Skin of body (tissue), 2 donors: ENCODE results near the gene GNB4. TPM values are rescaled to one million over a fixed set of nuclear protein-coding genes. Genes with fewer than 3 reads are reported as not detected.

Experiments used
- DNase-seq: peaks from one replicate; lab custom pipeline; 2025; lab: John Stamatoyannopoulos, UW
- total RNA-seq: library from RNA; depleted of rRNA; stranded (reverse); fragments of >200 nt; gene quantifications from one replicate; pipeline ENCODE4 v1.2.3, GENCODE V29; 2014

The GNB4 gene
- total RNA-seq, 1 donor from 2014 or later = 57.4 TPM

DNA sequence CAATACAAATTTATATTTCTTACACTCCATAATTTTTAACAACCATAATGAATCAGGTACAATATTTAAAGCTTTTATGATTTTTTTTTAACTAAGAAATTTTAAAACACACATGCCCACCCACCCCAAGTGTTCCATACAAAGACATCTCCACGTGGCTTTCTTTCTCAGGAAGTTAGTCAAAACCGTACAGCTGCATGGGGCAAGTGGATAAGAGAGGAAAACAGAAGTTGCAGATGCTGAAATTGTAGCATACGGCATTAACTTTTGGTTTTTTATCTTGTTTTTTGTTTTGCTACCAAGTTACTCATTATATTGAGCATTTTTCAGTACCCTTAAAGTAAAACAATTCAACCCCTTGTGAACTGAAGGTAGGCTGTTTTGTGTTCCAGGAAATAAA is 14.8 kb downstream of the GNB4 start:
- DNase-seq = no peak

DNA sequence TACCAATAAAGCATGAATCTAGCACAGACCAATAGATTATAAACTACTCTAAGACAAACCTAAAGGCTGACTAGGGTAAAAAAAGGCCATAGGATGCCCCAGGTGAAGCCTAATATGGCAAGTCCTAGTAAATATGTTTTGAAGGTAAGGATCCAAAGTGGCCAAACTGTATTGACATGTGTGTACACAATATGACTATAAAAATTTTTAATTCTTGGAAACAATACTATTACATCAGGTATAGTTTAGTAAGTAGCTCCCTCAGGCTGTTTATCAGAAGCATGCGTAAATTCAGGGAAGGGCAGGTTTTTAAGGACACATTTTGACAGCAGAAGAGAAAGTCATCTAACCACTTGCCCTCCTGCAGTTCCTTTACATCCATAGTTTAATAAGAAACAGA is 18.8 kb downstream of the GNB4 start:
- DNase-seq = no peak

- DNase-seq = peak; percentile 17
Measured at GRCh38 chr3:179432021-179432420, 19.2 kb downstream of the GNB4 start.

- no peak for DNase-seq
Measured at GRCh38 chr3:179430277-179430870, 20.9 kb downstream of the GNB4 start.

DNA sequence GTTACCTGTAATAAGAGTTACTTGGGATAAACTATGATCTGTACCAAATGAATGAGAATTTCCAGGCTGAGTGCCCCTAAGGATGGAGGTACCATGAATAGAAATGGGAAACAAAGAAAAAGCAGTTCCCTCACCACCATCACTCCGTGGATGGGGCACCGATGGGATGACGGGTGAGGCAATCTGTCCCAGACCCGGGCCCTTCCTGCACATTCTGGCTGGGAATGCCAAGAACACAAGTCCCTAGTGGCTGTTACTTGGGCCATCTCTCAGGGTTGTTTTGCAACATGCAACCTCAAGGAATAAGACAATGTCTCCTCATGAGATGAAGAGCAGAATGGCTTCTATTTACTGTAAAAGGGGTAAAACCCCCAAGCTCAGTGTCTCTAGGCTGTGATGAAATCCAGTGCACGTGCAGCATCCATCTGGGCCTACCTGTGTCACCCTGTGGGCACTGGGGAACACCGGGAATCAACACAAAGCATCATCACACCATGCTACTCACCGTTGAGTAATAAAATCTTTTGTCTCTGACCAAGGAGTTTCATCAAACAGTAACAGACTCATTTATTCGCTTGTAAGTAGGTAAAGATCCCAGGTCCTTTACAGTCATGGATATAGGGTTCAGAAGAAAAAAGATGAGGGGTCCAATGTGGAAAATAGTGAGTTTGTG is 22.3 kb downstream of the GNB4 start:
- no peak for DNase-seq

DNA sequence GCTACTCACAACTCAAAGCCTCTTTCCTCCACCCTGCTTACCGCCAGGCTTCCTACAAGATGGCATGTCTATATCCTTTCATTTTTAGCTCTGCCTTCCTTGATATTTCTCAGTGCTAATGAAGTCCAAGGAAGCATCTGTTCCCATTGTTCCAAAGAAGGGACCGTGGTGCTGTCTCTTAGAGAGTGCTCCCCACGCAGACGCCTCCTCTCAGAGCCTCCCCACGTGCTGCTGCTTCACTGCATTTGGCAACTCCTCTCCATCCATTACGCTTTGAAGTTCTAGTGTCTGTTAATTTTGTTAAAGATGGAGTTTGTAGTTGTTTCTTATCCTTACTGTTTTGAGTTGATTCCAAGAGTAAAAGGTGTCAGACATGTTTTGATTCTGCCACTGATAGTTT is 26.2 kb downstream of the GNB4 start:
- no peak for DNase-seq

GRCh38 chr3:179421500-179421899 is 29.8 kb downstream of the GNB4 start:
- peak; percentile 24 for DNase-seq

GRCh38 chr3:179418610-179419009 is 32.7 kb downstream of the GNB4 start:
- no peak for DNase-seq

DNA sequence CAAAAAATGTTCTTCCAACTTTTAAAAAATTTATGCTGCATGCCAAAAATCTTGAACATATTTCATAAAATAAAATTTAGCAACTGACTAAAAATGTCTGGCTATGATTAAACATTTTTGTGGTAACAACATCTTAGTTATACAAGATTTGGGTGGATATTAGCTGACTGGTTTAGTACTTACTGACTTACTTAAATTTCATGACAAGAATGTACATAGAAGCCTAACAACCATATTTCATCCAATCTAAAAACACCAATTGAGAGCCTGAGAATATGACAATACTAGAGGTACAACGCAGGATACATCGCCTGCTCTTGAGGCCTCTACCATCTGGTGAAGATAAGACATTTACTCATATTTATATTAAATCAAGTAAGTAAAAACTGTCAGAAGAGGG is 34.6 kb downstream of the GNB4 start:
- DNase-seq = peak; percentile 5

- DNase-seq = no peak
Measured at GRCh38 chr3:179415377-179415776, 35.9 kb downstream of the GNB4 start.

GRCh38 chr3:179414804-179415203 is 36.5 kb downstream of the GNB4 start:
- no peak for DNase-seq

GRCh38 chr3:179410999-179411398 is 40.3 kb downstream of the GNB4 start:
- DNase-seq = no peak

DNA sequence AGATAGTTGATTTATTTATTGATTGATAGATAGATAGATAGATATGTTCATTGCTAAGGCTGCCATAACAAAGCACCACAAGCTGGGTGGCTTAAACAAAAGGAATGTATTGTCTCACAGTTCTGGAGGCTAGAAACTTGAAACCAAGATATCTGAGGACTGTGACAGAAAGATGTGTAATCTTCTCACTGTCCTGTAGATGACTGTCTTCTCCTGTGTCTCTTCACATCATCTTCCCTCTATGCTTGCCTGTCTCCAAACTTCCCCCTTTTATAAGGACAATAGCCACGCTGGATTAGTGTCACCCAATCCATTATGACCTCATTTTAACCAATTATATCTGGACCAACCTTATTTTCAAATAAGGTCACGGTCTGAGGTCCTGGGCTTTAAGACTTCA is 40.9 kb downstream of the GNB4 start:
- DNase-seq = no peak

DNA sequence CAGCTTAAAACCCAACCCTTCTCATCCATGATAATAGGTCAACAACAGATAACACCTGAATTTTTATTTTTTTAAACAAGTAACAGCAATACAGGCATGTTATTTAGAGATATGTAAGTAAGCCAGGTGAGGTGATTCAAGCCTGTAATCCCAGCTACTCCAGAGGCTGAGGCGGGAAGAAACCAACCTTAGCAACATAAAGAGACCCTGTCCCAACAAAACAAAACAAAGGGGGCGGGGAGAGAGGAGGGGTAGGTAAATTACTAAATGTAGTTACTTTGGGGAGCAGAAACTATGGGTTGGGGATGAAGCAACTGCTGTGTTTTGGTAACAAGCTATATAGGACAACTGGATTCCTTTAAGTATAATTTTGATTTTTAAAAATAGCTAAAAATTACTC is 47.0 kb downstream of the GNB4 start:
- DNase-seq = no peak

DNA sequence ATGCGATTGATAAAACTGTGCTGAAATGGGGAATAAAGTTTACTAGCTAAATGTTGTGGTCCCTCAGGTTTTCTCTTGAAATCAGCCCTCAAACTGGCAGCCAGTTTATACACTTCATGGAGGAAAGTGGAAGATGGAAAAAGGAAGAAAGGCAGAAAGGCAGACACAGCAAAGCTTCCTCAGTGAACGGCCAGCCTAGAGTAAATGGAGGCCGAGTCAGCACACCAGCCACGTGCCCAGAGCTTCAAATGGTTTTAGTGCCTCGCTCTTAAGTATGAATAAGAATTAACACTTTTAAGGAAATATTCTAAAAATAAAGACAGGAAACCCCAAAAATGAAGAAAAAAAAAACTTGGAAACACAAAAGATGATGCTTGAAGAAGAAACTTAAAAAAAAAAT is 48.3 kb downstream of the GNB4 start:
- no peak for DNase-seq

DNA sequence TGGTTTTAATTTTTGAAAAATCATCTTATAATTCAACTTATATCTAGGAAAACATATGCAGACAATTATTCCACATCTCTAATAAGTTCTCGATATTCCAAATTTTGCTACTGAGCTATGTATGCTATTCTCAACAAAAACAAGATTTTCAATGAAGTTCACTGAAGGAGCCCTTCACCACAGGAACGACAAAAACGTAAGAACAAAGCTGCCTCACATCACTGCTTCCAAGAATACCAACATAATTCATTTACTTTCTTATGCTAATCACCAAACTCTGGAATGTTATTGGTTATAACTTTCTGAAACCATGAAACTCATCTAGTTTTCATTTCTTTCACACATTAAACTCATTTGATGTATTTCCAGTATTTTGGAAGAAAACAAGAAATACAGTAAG is 49.7 kb downstream of the GNB4 start:
- no peak for DNase-seq

GRCh38 chr3:179398574-179399231 is 52.6 kb downstream of the GNB4 start:
- DNase-seq = no peak

GRCh38 chr3:179391906-179392305 is 59.4 kb downstream of the GNB4 start:
- no peak for DNase-seq

- no peak for DNase-seq
Measured at GRCh38 chr3:179376474-179376873, 74.8 kb downstream of the GNB4 start.

- no peak for DNase-seq
Measured at GRCh38 chr3:179375091-179375999, 75.9 kb downstream of the GNB4 start.

DNA sequence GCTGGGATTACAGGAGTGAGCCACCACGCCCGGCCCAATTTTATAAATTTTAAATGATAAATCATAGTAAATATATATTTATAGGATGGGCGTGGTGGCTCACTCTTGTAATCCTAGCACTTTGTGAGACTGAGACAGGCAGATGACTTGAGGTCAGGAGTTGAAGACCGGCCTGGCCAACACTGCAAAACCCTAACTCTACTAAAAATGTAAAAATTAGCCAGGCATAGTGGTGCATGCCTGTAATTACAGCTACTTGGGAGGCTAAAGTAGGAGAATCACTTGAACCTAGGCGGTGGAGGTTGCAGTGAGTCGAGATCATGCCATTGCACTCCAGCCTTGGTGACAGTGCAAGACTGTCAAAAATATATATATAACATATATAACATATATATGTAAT is 77.3 kb downstream of the GNB4 start:
- DNase-seq = no peak

DNA sequence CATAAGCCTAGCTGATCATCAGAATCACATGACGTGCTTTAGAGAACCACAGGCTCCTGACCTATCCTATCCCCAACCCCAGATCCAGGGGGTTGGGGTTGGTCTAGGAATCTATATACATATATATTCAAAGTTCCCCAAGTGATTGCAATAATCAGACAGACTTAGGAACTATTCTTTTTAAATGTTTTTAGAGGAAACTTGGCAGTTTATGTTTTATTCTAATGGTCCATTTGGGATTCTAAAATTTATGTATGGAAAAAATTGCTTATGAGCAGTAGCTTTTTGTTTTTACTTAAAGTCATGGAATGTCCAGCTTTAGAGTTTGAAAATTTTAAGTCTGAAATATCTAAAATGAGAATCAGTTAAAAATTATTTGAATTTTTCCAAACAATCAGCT is 81.6 kb downstream of the GNB4 start:
- no peak for DNase-seq
